ENCODE measurements around the gene MYADM.

Gene MYADM

GRCh38 chr19:53885036-53885435, 17.4 kb downstream of the MYADM start:
- no peak for DNase-seq (ENCODE audit: low read depth)

DNA sequence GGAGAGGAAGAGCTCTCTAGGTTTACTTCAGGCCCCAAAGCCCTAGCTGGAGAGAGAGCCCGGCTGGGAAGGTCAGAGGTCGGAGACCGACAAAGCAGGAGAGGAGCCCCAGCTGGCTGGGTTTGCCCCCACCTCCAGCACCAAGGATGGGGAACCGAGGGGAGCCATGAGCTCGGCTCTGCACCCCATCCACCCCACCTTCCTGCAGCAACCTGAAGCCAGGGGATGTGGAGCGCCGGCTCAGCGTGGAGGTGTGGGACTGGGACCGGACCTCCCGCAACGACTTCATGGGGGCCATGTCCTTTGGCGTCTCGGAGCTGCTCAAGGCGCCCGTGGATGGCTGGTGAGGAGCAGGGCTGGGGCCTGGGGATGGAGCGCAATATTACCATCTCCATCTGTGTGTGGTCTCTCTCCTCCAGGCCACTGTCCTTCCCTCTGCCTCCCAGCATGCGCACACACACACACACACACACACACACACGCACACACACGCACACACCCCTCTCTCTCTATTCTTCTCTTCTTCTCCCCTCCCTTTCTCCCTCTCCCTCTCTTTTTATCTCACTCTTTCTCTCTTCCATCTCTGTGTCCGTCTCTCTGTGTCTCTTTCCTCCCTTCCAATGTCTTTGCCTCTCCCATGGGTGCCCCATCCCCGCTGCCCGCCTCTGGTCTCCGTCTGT, 24.8 kb downstream of the MYADM start:
- no peak for DNase-seq (ENCODE audit: low read depth)

DNA sequence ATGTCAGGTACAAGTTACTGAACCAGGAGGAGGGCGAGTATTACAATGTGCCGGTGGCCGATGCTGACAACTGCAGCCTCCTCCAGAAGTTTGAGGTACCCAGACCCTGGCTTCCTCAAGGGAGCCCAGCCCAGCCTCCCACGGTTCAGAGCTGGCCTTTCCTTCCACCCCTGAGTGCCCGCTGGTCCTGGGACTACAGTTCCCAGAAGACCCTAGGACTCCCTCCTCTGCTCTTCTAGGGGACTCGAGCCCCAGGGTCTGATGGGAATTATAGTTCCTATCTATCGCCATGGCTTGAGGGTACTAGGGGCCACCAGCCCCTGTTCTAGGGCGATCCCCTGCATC, 25.3 kb downstream of the MYADM start:
- DNase-seq (ENCODE audit: low read depth): no peak

GRCh38 chr19:53894707-53895106, 27.0 kb downstream of the MYADM start:
- DNase-seq (ENCODE audit: low read depth): no peak

DNA sequence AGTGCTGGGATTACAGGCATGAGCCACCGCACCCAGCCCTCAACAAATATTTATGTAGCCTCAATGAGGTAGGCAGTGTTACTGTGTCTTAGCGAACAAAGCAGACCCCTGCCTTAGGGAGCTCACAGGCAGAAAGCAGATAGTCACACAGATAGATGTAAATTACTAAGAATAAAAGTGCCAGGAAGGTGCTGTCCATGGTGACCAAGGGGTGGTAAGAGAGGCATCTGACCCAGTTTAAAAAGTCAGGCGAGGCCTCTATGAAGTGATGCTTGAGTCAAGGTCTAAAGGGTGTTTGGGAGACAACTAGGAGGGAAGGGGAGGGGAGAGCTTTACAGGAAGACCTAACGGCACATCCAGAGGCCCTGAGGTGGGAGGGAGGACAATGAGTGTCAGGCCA, 29.0 kb downstream of the MYADM start:
- DNase-seq (ENCODE audit: low read depth): no peak

GRCh38 chr19:53897459-53897858, 29.8 kb downstream of the MYADM start:
- DNase-seq (ENCODE audit: low read depth): no peak

DNA sequence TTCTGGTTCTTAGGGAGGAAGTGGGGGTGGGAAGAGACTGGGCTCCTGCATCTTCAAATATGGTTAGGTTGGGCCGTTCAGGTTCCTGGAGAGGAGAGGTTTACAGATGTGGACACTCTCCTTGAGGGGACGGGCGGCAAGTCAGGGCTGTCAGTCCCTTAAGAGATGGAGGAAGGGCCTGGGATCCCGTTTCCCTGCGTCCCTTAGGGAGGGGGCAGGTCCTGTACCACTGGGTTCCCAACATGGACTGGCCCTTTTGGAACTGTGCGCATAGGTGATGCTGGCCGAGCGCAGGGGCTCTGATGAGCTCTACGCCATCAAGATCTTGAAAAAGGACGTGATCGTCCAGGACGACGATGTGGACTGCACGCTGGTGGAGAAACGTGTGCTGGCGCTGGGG, 30.5 kb downstream of the MYADM start:
- DNase-seq (ENCODE audit: low read depth): no peak

DNA sequence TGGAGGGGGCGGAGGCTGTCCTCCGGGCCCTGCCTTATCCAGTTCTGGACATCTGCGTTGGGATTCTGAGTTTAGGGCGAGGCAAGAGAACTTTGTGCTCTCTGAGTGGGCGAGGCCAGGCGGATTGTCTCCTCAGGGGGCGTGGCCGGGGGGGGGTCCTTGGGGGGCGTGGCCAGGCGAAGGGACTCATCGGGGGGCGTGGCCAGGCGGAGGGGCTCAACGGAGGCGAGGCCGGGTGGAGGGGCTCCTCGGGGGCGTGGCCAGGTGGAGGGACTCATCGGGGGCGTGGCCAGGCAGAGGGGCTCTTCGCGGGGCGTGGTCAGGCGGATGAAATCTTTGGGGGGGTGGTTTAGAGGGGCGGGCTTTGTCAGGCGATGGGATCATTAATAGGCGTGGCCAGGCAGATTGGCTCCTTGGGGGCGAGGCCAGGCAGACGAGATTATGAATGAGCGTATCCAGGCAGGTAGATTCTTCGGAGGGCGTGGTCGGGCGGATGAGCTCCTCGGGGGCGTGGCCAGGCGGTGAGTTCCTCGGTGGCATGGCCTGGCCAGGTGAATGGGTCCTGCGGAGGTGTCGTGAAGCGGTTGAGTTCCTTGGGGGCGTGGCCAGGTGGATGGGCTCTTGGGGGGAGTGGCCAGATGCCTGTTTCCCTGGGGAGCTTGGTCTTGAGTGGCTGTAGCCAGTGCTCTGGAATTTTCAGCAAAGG, 31.1 kb downstream of the MYADM start:
- DNase-seq (ENCODE audit: low read depth): no peak

DNA sequence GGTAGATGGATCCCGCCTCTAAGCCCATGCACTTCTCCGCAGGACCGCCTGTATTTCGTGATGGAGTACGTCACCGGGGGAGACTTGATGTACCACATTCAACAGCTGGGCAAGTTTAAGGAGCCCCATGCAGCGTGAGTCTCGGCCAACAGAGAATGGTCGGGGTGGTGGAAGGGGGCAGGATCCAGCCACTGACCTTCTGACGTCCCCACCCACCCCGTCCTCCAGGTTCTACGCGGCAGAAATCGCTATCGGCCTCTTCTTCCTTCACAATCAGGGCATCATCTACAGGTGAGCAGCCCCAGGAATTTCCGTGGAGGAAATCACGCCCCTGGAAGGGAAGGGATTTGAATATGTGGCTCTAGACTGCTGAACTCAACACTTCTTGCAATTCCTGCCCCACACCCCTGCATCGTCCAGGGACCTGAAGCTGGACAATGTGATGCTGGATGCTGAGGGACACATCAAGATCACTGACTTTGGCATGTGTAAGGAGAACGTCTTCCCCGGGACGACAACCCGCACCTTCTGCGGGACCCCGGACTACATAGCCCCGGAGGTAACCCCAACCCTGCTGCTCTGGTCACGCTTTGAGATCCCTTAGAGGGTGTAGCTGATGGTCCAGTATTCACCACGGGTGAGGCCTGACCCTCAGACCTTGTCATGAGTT, 32.6 kb downstream of the MYADM start:
- no peak for DNase-seq (ENCODE audit: low read depth)

DNA sequence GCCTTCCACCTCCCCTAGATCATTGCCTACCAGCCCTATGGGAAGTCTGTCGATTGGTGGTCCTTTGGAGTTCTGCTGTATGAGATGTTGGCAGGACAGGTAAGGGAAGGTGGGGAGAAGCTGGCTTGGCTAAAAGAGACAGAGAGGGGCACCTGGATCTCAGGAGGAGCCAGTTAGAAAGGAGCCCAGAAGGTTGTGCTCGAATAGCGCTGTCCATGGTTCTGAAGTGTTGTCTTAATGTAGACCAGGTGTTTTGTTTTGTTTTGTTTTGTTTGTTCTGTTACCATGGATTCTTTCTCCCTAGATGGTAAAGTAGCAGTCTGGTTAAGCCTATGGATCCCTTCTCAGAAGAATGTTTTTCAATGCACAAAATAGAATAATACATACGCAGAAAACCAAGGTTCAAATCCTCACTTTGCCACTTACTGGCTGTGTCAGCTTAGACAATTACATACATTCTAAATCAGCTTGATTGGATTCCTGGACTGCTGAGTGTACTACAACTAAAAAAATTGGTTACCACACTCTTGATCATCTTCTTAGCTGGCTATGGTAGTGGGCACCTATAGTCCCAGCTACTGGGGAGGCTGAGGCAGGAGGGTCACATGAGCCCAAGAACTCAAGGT, 35.5 kb downstream of the MYADM start:
- no peak for DNase-seq (ENCODE audit: low read depth)

DNA sequence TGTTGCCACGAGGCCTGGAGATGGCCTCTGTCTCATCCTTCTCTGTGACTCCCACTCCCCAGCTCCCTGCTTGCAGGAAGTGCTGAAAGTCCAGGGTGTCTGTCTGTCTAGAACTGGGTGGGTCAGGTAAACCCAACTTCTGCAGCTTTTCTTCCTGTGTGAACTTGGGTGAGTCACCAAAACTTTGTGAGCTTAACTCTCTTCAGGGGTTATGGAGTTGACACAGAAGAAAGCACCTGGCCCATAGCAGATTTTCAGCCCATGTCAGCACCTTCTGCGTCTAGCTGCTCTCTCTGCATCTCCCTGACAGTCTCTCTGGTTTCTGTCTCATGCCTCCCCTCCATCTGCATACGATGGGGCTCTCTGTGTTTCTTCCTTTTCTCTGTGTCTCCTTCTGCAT, 37.2 kb downstream of the MYADM start:
- no peak for DNase-seq (ENCODE audit: low read depth)

DNA sequence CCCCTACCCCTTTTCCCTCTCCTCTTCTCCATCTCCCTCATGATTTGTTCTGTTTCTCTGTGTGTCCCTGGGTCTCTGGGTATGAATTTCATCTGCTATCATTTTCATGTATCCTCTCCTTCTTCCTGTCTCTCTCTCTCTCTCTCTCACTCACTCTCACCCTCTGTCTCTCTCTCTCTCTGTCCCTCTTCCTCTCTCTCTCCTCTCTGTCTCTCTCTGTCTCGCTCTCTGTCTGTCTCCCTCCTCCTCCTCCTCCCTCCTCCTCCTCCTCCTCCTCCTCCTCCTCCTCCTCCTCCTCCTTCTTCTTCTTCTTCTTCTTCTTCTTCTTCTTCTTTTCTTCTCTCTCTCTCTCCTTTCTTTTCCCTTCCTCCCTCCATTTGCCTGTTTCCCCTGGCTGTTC, 38.1 kb downstream of the MYADM start:
- no peak for DNase-seq (ENCODE audit: low read depth)

DNA sequence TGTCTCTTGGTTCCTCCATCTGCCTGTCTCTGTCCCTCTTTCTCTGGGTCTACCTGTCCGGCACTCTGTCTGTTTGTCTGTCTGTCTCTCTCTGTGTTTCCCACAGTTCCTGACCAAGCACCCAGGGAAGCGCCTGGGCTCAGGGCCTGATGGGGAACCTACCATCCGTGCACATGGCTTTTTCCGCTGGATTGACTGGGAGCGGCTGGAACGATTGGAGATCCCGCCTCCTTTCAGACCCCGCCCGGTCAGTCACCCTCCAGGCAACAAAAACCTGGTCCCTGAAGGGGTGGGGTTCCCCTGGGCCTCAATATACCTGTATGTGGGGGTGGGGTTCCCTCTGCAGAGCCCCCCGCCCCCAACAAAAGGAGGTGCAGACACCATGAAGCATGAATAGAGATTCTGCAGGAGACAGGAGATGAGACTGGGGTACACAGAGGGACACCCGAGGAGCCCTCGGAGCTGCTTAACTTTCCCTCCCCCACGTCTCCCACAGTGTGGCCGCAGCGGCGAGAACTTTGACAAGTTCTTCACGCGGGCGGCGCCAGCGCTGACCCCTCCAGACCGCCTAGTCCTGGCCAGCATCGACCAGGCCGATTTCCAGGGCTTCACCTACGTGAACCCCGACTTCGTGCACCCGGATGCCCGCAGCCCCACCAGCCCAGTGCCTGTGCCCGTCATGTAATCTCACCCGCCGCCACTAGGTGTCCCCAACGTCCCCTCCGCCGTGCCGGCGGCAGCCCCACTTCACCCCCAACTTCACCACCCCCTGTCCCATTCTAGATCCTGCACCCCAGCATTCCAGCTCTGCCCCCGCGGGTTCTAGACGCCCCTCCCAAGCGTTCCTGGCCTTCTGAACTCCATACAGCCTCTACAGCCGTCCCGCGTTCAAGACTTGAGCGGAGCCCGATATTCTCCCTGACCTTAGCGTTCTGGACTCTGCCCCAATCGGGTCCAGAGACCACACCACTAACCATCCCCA, 38.8 kb downstream of the MYADM start:
- DNase-seq (ENCODE audit: low read depth): no peak

DNA sequence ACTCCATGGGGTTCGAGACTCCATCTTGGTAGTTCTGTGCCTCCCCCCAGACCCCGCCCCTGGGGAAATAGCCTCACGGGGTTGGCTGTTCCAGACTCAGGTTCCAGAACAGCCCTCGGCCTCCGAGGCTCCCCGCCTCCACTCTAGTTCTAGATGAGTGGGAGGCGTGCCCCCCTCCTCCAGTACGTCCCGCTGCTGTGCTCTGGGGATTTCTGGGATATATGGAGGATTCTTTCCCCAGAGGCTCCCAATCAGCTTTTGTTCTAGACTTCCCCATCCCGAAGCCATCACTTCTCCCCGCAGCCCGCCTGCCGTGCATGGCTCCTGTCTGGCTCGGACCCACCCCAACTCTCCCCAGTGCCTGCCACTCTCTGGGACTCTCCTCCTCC, 39.5 kb downstream of the MYADM start:
- no peak for DNase-seq (ENCODE audit: low read depth)

DNA sequence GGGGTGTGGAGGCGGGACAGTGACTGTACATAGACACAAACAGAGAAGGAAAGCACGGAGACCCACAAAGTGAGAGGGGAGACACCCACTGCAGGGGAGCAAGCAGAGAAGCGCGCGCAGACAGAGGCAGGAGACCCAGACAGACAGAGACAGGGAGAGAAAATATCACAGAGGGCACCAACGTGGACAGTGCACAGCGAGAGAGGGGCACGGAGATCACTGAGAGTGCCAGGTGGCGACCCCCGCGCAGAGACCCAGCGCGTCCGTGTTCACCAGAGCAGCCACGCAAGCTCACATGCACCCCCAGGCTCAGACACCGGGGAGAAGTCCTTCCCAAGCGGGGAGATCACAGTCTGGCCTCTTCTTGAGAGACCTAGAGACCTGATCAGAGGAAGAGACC, 40.0 kb downstream of the MYADM start:
- DNase-seq (ENCODE audit: low read depth): no peak

DNA sequence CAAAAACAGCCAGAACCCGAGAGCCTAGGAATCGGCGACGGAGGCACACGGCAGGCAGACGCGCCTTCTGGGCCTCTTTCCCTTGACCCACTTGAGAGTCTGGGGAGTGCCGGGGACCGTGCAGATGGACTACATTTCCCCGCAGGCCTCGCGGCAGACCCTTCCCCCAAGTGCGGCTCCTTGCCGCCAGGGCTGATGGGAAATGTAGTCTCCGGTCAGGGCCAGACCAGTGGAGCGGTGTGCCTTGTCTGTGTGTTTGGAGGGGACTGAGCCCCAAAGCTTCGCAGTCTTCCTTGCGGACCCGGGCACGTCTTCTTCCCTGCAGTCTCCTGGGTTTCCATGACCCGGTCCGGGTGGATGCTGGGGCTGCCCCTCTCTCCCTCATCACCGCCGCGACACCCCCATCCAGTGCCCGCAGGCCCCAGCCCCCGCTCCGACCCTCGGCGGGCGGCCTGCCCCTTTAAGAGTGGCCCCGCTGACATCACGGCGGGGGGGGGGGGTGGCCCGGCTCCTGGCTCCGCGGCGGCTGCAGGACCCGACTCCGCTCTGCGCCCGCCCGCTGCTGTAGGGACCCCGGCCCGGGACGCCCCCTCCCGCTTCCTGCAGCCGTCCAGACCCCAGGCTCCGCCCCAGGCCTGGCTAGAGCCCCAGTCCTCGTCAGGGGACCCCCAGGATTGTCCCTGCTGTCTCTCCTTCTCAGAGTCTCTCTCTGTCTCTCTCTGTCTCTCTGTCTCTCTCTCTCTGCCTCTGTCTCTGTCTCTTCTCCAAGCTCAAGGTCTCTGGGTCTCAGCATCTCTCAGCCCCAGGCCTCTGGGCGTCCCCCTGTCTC, 40.6 kb downstream of the MYADM start:
- no peak for DNase-seq (ENCODE audit: low read depth)

DNA sequence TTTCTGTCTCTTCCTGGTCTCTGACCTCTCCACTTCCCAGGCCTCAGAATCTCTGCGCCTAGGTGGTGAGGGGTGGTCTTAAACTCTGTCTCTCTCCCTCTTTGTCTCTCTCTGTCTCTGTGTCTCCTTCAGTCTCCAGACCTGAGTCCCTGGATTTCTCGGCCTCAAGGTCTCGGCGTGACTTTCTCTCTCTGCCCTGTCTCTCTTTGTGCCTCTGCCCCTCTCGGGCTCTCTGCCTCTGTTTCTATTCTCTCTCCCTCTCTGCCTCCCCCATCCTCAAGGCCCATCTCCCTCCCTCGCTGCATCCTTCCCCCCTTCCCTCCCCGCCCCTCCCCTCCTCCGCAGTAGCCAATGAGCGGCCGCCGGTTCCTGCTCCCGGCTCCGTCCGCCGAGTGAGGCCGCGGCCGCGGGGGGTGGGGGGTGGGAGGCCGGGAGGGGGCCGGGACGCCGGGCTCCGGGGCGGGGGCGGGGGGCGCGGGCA, 41.3 kb downstream of the MYADM start, which contains the start of gene CACNG7:
TSS of gene CACNG7 (plus strand) at position 344 of the 481 bp plus-strand sequence. CDS start 3,554 bp downstream, outside the sequence.
- no peak for DNase-seq (ENCODE audit: low read depth)

GRCh38 chr19:53909471-53910169, 41.9 kb downstream of the MYADM start:
- DNase-seq (ENCODE audit: low read depth): no peak

DNA sequence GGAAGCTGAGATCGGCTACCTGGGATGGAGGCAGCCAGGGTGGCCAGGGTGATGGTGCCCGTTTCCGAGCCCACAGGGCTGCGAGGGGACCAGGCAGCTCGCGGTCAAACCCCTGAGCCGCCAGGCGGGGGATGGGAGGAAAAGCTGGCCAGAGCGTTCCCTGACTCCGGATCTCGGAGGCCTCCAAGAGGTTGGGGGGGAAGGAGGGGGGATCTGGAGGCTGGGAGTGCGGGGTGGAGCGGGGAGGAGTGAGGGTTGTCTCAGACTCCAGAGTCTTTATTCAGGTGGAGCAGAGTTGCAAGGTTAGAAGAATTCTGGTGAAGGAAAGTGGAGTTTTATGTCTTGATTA, 42.5 kb downstream of the MYADM start:
- DNase-seq (ENCODE audit: low read depth): no peak

DNA sequence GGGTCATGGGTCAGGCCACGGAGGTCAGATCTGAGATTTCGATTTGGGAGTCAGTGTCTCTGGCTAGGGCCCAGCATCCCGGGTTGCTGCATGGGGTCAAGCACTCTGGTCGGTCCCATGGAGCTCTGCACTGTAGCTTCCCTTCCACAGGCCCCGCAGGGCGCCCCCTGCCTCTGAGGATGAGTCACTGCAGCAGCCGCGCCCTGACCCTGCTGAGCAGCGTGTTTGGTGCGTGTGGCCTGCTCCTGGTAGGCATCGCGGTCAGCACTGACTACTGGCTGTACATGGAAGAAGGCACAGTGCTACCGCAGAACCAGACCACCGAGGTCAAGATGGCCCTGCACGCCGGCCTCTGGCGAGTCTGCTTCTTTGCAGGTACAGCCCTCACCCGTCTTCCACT, 45.0 kb downstream of the MYADM start:
- no peak for DNase-seq (ENCODE audit: low read depth)

All from CMK (cell line).